Measurements from ENCODE around the gene KDM2A. TPM values are rescaled to one million over a fixed set of nuclear protein-coding genes. Genes with fewer than 3 reads are reported as not detected.

KDM2A gene
- total and polyA plus RNA-seq, 2 donors (not counting 1 experiment from before 2014, with no cell fraction given) = 132 to 229 TPM

- CTCF ChIA-PET = interaction anchor here (0.8 to 1.4 kb wide), 5 partner anchors 10 to 119 kb away, joined by 4 to 7 read pairs (median 4); no protein-coding TSS in a partner anchor
- no peaks in the 10 kb centered on the region for H3K27me3 Mint-ChIP-seq
- under 1% methylated on average over 57 of the region's 61 CpGs for WGBS (ENCODE audit: insufficient coverage)
- no peaks in the 10 kb centered on the region for H3K9me3 Mint-ChIP-seq (ENCODE audit: insufficient read depth)
- no peaks in the 10 kb centered on the region for H3K27me3 ChIP-seq (replicated peaks in 1 of 4; ENCODE audit: control extremely low read depth in 1 of 4, control insufficient read depth in 3 of 4, insufficient read depth in 4 of 4, low read length in 3 of 4)
- POLR2A ChIA-PET = interaction anchor here (0.5 to 1.4 kb wide), 3 partner anchors 120 to 374 kb away, joined by 3 to 5 read pairs (median 4); partner anchors contain the start of gene CLCF1
- H4K20me1 ChIP-seq (ENCODE audit: control insufficient read depth, insufficient read depth, low read length, poor library complexity, severe bottlenecking) = peaks cover 7% of the 10 kb centered on the region
- peak overlapping the region; percentile 95 for H3K4me3 Mint-ChIP-seq
- intact Hi-C loops (cut with micrococcal nuclease) = loop anchor here (2.0 to 10.0 kb wide), 4 partner anchors 48 to 225 kb away; partner anchors contain the start of gene PC
- no peak for ATAC-seq (ENCODE audit: low read depth)
- peaks cover 45% of the 10 kb centered on the region for H3K79me2 ChIP-seq (ENCODE audit: control insufficient read depth, insufficient read depth, low read length)
- H3K36me3 ChIP-seq (replicated peaks in 1 of 2; ENCODE audit: control extremely low read depth in 1 of 2, control insufficient read depth in 1 of 2, extremely low read depth in 1 of 2, insufficient read depth in 2 of 2, low read length in 1 of 2) = peaks cover 1 to 6% of the 10 kb centered on the region in 2 experiments
- H3K27ac ChIP-seq (ENCODE audit: low read length in 2 of 2) = peak overlapping the region; percentile 79 to 80
- no peak for TF ChIP-seq EZH2 (IDR thresholded peaks at IDR 0.05; ENCODE audit: borderline replicate concordance, insufficient read depth, low read depth, low read length, poor library complexity, severe bottlenecking)
- TF ChIP-seq CTCF (IDR thresholded peaks at IDR 0.05) = no peak
- H3K4me2 ChIP-seq (replicated peaks; ENCODE audit: low read depth, low read length, poor library complexity, severe bottlenecking) = peak overlapping the region; percentile 77
- peaks cover 34% of the 10 kb centered on the region for H3K4me1 Mint-ChIP-seq
- H2AFZ ChIP-seq (ENCODE audit: insufficient read depth, low read depth, low read length, poor library complexity, severe bottlenecking) = peak overlapping the region; percentile 83
- H3K4me3 ChIP-seq (ENCODE audit: control extremely low read depth in 1 of 5, extremely low read depth in 1 of 5, insufficient read depth in 1 of 5, low read depth in 2 of 5, low read length in 4 of 5) = peak overlapping the region; percentile 67 to 96 (median 89)
- H3K9ac ChIP-seq (ENCODE audit: low read length) = peak overlapping the region; percentile 71
- H3K4me1 ChIP-seq (ENCODE audit: control insufficient read depth in 2 of 2, insufficient read depth in 2 of 2, low read length in 2 of 2) = peaks cover 13 to 36% of the 10 kb centered on the region in 2 donors
- no peaks in the 10 kb centered on the region for H3K9me3 ChIP-seq (ENCODE audit: control extremely low read depth in 1 of 3, control insufficient read depth in 2 of 3, insufficient read depth in 1 of 3, low read length in 2 of 3)
- peak; percentile 43 for DNase-seq
- H3K27ac Mint-ChIP-seq = peak overlapping the region; percentile 89
Observed at GRCh38 chr11:67119585-67120391, 725 bp downstream of the KDM2A start.

- Mint-ChIP-seq H3K4me3 (peak overlapping the region; percentile 95), H3K27me3 (no peaks in the 10 kb centered on the region), H3K9me3 (ENCODE audit: insufficient read depth) (no peaks in the 10 kb centered on the region), H3K4me1 (peaks cover 32% of the 10 kb centered on the region), H3K27ac (peak overlapping the region; percentile 89)
- H3K27me3 ChIP-seq (replicated peaks in 1 of 4; ENCODE audit: control extremely low read depth in 1 of 4, control insufficient read depth in 3 of 4, insufficient read depth in 4 of 4, low read length in 3 of 4) = no peaks in the 10 kb centered on the region
- H3K9me3 ChIP-seq (ENCODE audit: control extremely low read depth in 1 of 3, control insufficient read depth in 2 of 3, insufficient read depth in 1 of 3, low read length in 2 of 3) = no peaks in the 10 kb centered on the region
- H3K36me3 ChIP-seq (replicated peaks in 1 of 2; ENCODE audit: control extremely low read depth in 1 of 2, control insufficient read depth in 1 of 2, extremely low read depth in 1 of 2, insufficient read depth in 2 of 2, low read length in 1 of 2) = peaks cover 1 to 13% of the 10 kb centered on the region in 2 experiments
- H3K4me3 ChIP-seq (ENCODE audit: control extremely low read depth in 1 of 5, extremely low read depth in 1 of 5, insufficient read depth in 1 of 5, low read depth in 2 of 5, low read length in 4 of 5) = peak overlapping the region; percentile 67 to 96 (median 88)
- WGBS (ENCODE audit: insufficient coverage) = no CpG with 5 or more reads among the region's 12 CpGs
- ChIA-PET CTCF (no interaction called here), POLR2A (no interaction called here)
- ATAC-seq (ENCODE audit: low read depth) (no peak), DNase-seq (no peak)
- TF ChIP-seq EZH2 (IDR thresholded peaks at IDR 0.05; ENCODE audit: borderline replicate concordance, insufficient read depth, low read depth, low read length, poor library complexity, severe bottlenecking) (no peak), CTCF (IDR thresholded peaks at IDR 0.05) (no peak)
- peaks cover 52% of the 10 kb centered on the region for H3K79me2 ChIP-seq (ENCODE audit: control insufficient read depth, insufficient read depth, low read length)
- peak overlapping the region; percentile 42 to 72 for H3K27ac ChIP-seq (ENCODE audit: low read length in 2 of 2)
- H3K4me1 ChIP-seq (ENCODE audit: control insufficient read depth in 2 of 2, insufficient read depth in 2 of 2, low read length in 2 of 2) = peaks cover 13 to 30% of the 10 kb centered on the region in 2 donors
- H2AFZ ChIP-seq (ENCODE audit: insufficient read depth, low read depth, low read length, poor library complexity, severe bottlenecking) = peak overlapping the region; percentile 83
- H3K4me2 ChIP-seq (replicated peaks; ENCODE audit: low read depth, low read length, poor library complexity, severe bottlenecking) = peak overlapping the region; percentile 77
- peak overlapping the region; percentile 71 for H3K9ac ChIP-seq (ENCODE audit: low read length)
- peaks cover 14% of the 10 kb centered on the region for H4K20me1 ChIP-seq (ENCODE audit: control insufficient read depth, insufficient read depth, low read length, poor library complexity, severe bottlenecking)
- intact Hi-C loops (cut with micrococcal nuclease) = loop anchor here (2.0 kb wide), 1 partner anchor 162 kb away; the partner anchor contains the start of gene PC
Observed at GRCh38 chr11:67120456-67120855, 1.4 kb downstream of the KDM2A start.

Measured in B cell (primary cell).